Measurements from ENCODE around the gene MIA2. TPM values are rescaled to one million over a fixed set of nuclear protein-coding genes. Genes with fewer than 3 reads are reported as not detected.
"Not testable (repeated sequence)": the region's sequence is repeated elsewhere in the genome, so short reads cannot be mapped to it uniquely, and the experiment has no call there.

The MIA2 gene
- total RNA-seq, 1 donor from 2014 or later, result 12.7 TPM

GRCh38 chr14:39240769-39241168 is 7.1 kb downstream of the MIA2 start:
- no peaks in the 10 kb centered on the region for H3K4me1 Mint-ChIP-seq
- TF ChIP-seq CTCF (conservative IDR thresholded peaks at IDR 0.05), result no peak
- no peak overlapping the region for H3K27ac Mint-ChIP-seq (ENCODE audit: unreplicated experiment)
- no peak for DNase-seq (ENCODE audit: low read depth, low spot score)
- no peaks in the 10 kb centered on the region for H3K9me3 Mint-ChIP-seq
- no peaks in the 10 kb centered on the region for H3K36me3 Mint-ChIP-seq (ENCODE audit: low read depth)
- H3K27me3 Mint-ChIP-seq (ENCODE audit: low read depth), result no peaks in the 10 kb centered on the region
- H3K4me3 Mint-ChIP-seq, result no peak overlapping the region

GRCh38 chr14:39241637-39242036 is 7.9 kb downstream of the MIA2 start:
- Mint-ChIP-seq H3K4me1 (no peaks in the 10 kb centered on the region), H3K27ac (ENCODE audit: unreplicated experiment) (no peak overlapping the region), H3K36me3 (ENCODE audit: low read depth) (no peaks in the 10 kb centered on the region), H3K27me3 (ENCODE audit: low read depth) (no peaks in the 10 kb centered on the region), H3K4me3 (no peak overlapping the region), H3K9me3 (no peaks in the 10 kb centered on the region)
- no peak for TF ChIP-seq CTCF (conservative IDR thresholded peaks at IDR 0.05)
- no peak for DNase-seq (ENCODE audit: low read depth, low spot score)

- H3K27me3 Mint-ChIP-seq (ENCODE audit: low read depth), result no peaks in the 10 kb centered on the region
- H3K36me3 Mint-ChIP-seq (ENCODE audit: low read depth), result no peaks in the 10 kb centered on the region
- no peak overlapping the region for H3K27ac Mint-ChIP-seq (ENCODE audit: unreplicated experiment)
- DNase-seq (ENCODE audit: low read depth, low spot score), result no peak
- H3K9me3 Mint-ChIP-seq, result no peaks in the 10 kb centered on the region
- H3K4me3 Mint-ChIP-seq, result no peak overlapping the region
- H3K4me1 Mint-ChIP-seq, result no peaks in the 10 kb centered on the region
- no peak for TF ChIP-seq CTCF (conservative IDR thresholded peaks at IDR 0.05)
Observed at GRCh38 chr14:39243831-39244230, 10.1 kb downstream of the MIA2 start.

GRCh38 chr14:39246618-39247017 is 12.9 kb downstream of the MIA2 start:
- H3K36me3 Mint-ChIP-seq (ENCODE audit: low read depth), result no peaks in the 10 kb centered on the region

GRCh38 chr14:39247256-39247655 is 13.5 kb downstream of the MIA2 start:
- Mint-ChIP-seq H3K27ac (ENCODE audit: unreplicated experiment) (no peak overlapping the region), H3K4me3 (no peak overlapping the region), H3K27me3 (ENCODE audit: low read depth) (no peaks in the 10 kb centered on the region), H3K9me3 (peaks cover 3% of the 10 kb centered on the region), H3K36me3 (ENCODE audit: low read depth) (no peaks in the 10 kb centered on the region), H3K4me1 (no peaks in the 10 kb centered on the region)
- DNase-seq (ENCODE audit: low read depth, low spot score), result no peak
- TF ChIP-seq CTCF (conservative IDR thresholded peaks at IDR 0.05), result no peak

More at GRCh38 chr14:39246618-39247017, 12.9 kb downstream of the MIA2 start:
- no peak for TF ChIP-seq CTCF (conservative IDR thresholded peaks at IDR 0.05)
- H3K9me3 Mint-ChIP-seq, result no peaks in the 10 kb centered on the region
- H3K27ac Mint-ChIP-seq (ENCODE audit: unreplicated experiment), result no peak overlapping the region
- no peak overlapping the region for H3K4me3 Mint-ChIP-seq
- no peaks in the 10 kb centered on the region for H3K4me1 Mint-ChIP-seq
- no peak for DNase-seq (ENCODE audit: low read depth, low spot score)
- H3K27me3 Mint-ChIP-seq (ENCODE audit: low read depth), result no peaks in the 10 kb centered on the region

- H3K4me3 Mint-ChIP-seq, result no peak overlapping the region
- H3K36me3 Mint-ChIP-seq (ENCODE audit: low read depth), result no peaks in the 10 kb centered on the region
- peaks cover 5% of the 10 kb centered on the region for H3K9me3 Mint-ChIP-seq
- no peaks in the 10 kb centered on the region for H3K4me1 Mint-ChIP-seq
- no peak overlapping the region for H3K27ac Mint-ChIP-seq (ENCODE audit: unreplicated experiment)
- H3K27me3 Mint-ChIP-seq (ENCODE audit: low read depth), result no peaks in the 10 kb centered on the region
- DNase-seq (ENCODE audit: low read depth, low spot score), result no peak
- no peak for TF ChIP-seq CTCF (conservative IDR thresholded peaks at IDR 0.05)
Observed at GRCh38 chr14:39251547-39251946, 17.8 kb downstream of the MIA2 start.

GRCh38 chr14:39257388-39257787 is 23.7 kb downstream of the MIA2 start:
- not testable (repeated sequence) for H3K27me3 Mint-ChIP-seq (ENCODE audit: low read depth); H3K36me3 Mint-ChIP-seq (ENCODE audit: low read depth); H3K27ac Mint-ChIP-seq (ENCODE audit: unreplicated experiment); H3K4me3 Mint-ChIP-seq; H3K4me1 Mint-ChIP-seq; DNase-seq (ENCODE audit: low read depth, low spot score); H3K9me3 Mint-ChIP-seq

Data from neural crest cell (in vitro differentiated cells).